H1 (cell line): ENCODE data around the gene NPNT. TPM values are rescaled to one million over a fixed set of nuclear protein-coding genes. Genes with fewer than 3 reads are reported as not detected.

Experiments used
- CTCF ChIA-PET: fragments of 300-600 bp; sonication (Branson Sonifier 250); formaldehyde crosslinking; loops from one replicate; lab custom pipeline; 2021; ENCODE audit not compliant: partially characterized antibody; lab: Charles Lee
- POLR2A ChIA-PET: fragments of 300-600 bp; sonication (Branson Sonifier 250); formaldehyde crosslinking; loops from one replicate; lab custom pipeline; 2021; ENCODE audit warnings: inconsistent platforms; ENCODE audit not compliant: partially characterized antibody; lab: Charles Lee
- DNase-seq, 2 experiments: peaks; one replicate each; pipeline versions ENCODE4 v3.0.0 to v3.0.0-alpha.2; 2010 to 2022; ENCODE audit warnings: low spot score in 2 of 2, low read depth in 1 of 2, mixed read lengths in 1 of 2
- FAIRE-seq: peaks from 2 replicates; lab custom pipeline; 2011; peaks lifted over from hg19 to GRCh38; lab: Jason Lieb, UNC
- H2AFZ ChIP-seq: 2 replicates; pipeline ENCODE4 v1.8.1; 2012; ENCODE audit warnings: low read length, inconsistent platforms
- H2AK5ac ChIP-seq: 2 replicates; pipeline ENCODE4 v1.6.1; 2013; ENCODE audit warnings: low read depth, low read length
- H2BK120ac ChIP-seq: replicated peaks from 2 replicates; pipeline ENCODE3; 2013; ENCODE audit warnings: low read depth, low read length, inconsistent platforms
- H2BK12ac ChIP-seq: 2 replicates; pipeline ENCODE4 v1.6.1; 2013; ENCODE audit warnings: low read depth, low read length
- H2BK15ac ChIP-seq: 2 replicates; pipeline ENCODE4 v1.6.1; 2013; ENCODE audit warnings: low read length
- H2BK20ac ChIP-seq: 2 replicates; pipeline ENCODE4 v1.6.1; 2013; ENCODE audit warnings: low read length
- H2BK5ac ChIP-seq: 2 replicates; pipeline ENCODE4 v1.6.1; 2013; ENCODE audit warnings: low read depth, low read length
- H3K14ac ChIP-seq: 2 replicates; pipeline ENCODE4 v1.6.1; 2013; ENCODE audit warnings: inconsistent platforms; ENCODE audit not compliant: insufficient read length
- H3K18ac ChIP-seq: 2 replicates; pipeline ENCODE4 v1.6.1; 2013; ENCODE audit warnings: low read length; ENCODE audit errors: extremely low read depth
- H3K23ac ChIP-seq: 2 replicates; pipeline ENCODE4 v1.6.1; 2013; ENCODE audit warnings: inconsistent platforms; ENCODE audit not compliant: insufficient read length
- H3K23me2 ChIP-seq: 2 replicates; pipeline ENCODE4 v1.6.1; 2013; ENCODE audit warnings: low read depth, low read length
- H3K27ac ChIP-seq: 2 replicates; pipeline ENCODE4 v1.6.1; 2011; ENCODE audit warnings: low read depth, low read length, inconsistent platforms
- H3K27me3 ChIP-seq, 4 experiments: replicated peaks in 1 of 4; 1 replicate in 1 of 4; 2 replicates in 3 of 4; pipeline versions ENCODE4 v1.6.1 to v1.8.1; 2011 to 2013; ENCODE audit warnings: low read length in 3 of 4, mild to moderate bottlenecking in 3 of 4, inconsistent platforms in 2 of 4, mixed read lengths in 2 of 4, moderate library complexity in 1 of 4; ENCODE audit not compliant: control insufficient read depth in 3 of 4, insufficient read depth in 3 of 4; ENCODE audit errors: extremely low read depth in 1 of 4
- H3K36me3 ChIP-seq, 4 experiments: 2 replicates each; pipeline versions ENCODE4 v1.6.1 to v1.8.1; 2011 to 2013; ENCODE audit warnings: mild to moderate bottlenecking in 4 of 4, low read length in 3 of 4, moderate library complexity in 2 of 4, control low read depth in 1 of 4, inconsistent platforms in 1 of 4; ENCODE audit not compliant: insufficient read depth in 4 of 4, control insufficient read depth in 2 of 4
- H3K4ac ChIP-seq: replicated peaks from 2 replicates; pipeline ENCODE3; 2013; ENCODE audit warnings: low read length, low read depth, mixed read lengths, inconsistent platforms; ENCODE audit not compliant: insufficient read length
- H3K4me1 ChIP-seq, 4 experiments: replicated peaks in 1 of 4; 1 replicate in 1 of 4; 2 replicates in 3 of 4; pipeline versions ENCODE4 v1.6.1 to v1.8.1; 2011 to 2013; ENCODE audit warnings: low read length in 3 of 4, inconsistent platforms in 2 of 4, mixed read lengths in 1 of 4; ENCODE audit not compliant: insufficient read depth in 4 of 4, control insufficient read depth in 3 of 4
- H3K4me2 ChIP-seq, 2 experiments: 2 replicates each; pipeline versions ENCODE4 v1.6.1 to v1.8.1; 2011 to 2013; ENCODE audit warnings: low read depth in 2 of 2, low read length in 2 of 2, control low read depth in 1 of 2, inconsistent platforms in 1 of 2, mild to moderate bottlenecking in 1 of 2; ENCODE audit not compliant: insufficient read depth in 1 of 2
- H3K4me3 ChIP-seq, 4 experiments: fragments of 200-600, 300-600 bp in 1 of 4; sonication (generic), shearing (Covaris generic), sonication (Bioruptor Twin) in 1 of 4; 2 replicates each; pipeline versions ENCODE4 v1.5.1 to v1.8.1; 2011 to 2016; ENCODE audit warnings: low read length in 4 of 4, low read depth in 3 of 4, control low read depth in 2 of 4, inconsistent platforms in 2 of 4, mild to moderate bottlenecking in 2 of 4, mixed read lengths in 1 of 4, moderate library complexity in 1 of 4; ENCODE audit not compliant: insufficient read depth in 2 of 4; ENCODE audit errors: extremely low read depth in 1 of 4
- H3K56ac ChIP-seq: replicated peaks from 2 replicates; pipeline ENCODE3; 2013; ENCODE audit warnings: low read depth, mild to moderate bottlenecking, mixed read lengths, low read length, inconsistent platforms; ENCODE audit not compliant: insufficient read length
- H3K79me1 ChIP-seq: 2 replicates; pipeline ENCODE4 v1.6.1; 2013; ENCODE audit warnings: low read depth, low read length, control low read depth
- H3K79me2 ChIP-seq, 2 experiments: 2 replicates each; pipeline versions ENCODE4 v1.6.1 to v1.8.1; 2012 to 2013; ENCODE audit warnings: low read length in 2 of 2, mild to moderate bottlenecking in 2 of 2, inconsistent platforms in 1 of 2; ENCODE audit not compliant: insufficient read depth in 2 of 2, control insufficient read depth in 1 of 2
- H3K9ac ChIP-seq, 4 experiments: replicated peaks in 1 of 4; 1 replicate in 1 of 4; 2 replicates in 3 of 4; pipeline versions ENCODE4 v1.6.1 to v1.8.1; 2011 to 2013; ENCODE audit warnings: low read depth in 3 of 4, low read length in 3 of 4, control low read depth in 2 of 4, mild to moderate bottlenecking in 2 of 4, moderate library complexity in 2 of 4, inconsistent platforms in 1 of 4; ENCODE audit errors: extremely low read depth in 1 of 4
- H3K9me3 ChIP-seq, 2 experiments: 2 replicates each; pipeline versions ENCODE4 v1.6.1 to v1.8.1; 2012 to 2013; ENCODE audit warnings: mild to moderate bottlenecking in 2 of 2, moderate library complexity in 2 of 2, control low read depth in 1 of 2, inconsistent platforms in 1 of 2, low read depth in 1 of 2, low read length in 1 of 2, mixed read lengths in 1 of 2; ENCODE audit not compliant: insufficient read depth in 2 of 2
- H4K20me1 ChIP-seq, 2 experiments: replicated peaks in 1 of 2; 2 replicates each; pipeline versions ENCODE3 to v1.8.1; 2011 to 2013; ENCODE audit warnings: inconsistent platforms in 2 of 2, low read length in 2 of 2, mild to moderate bottlenecking in 1 of 2; ENCODE audit not compliant: insufficient read depth in 2 of 2, control insufficient read depth in 1 of 2
- H4K5ac ChIP-seq: 2 replicates; pipeline ENCODE4 v1.6.1; 2013; ENCODE audit warnings: low read length, low read depth, mixed read lengths, inconsistent platforms; ENCODE audit not compliant: insufficient read length
- H4K8ac ChIP-seq: 2 replicates; pipeline ENCODE4 v1.8.0; 2013; ENCODE audit warnings: mild to moderate bottlenecking, moderate library complexity, low read length, inconsistent platforms; ENCODE audit not compliant: insufficient read depth; ENCODE audit errors: extremely low read depth
- H4K91ac ChIP-seq: replicated peaks from 2 replicates; pipeline ENCODE3; 2013; ENCODE audit warnings: low read length, mixed read lengths, inconsistent platforms; ENCODE audit not compliant: insufficient read length
- ATF3 ChIP-seq: IDR thresholded peaks from 2 replicates; pipeline ENCODE4 v1.6.1; 2011; ENCODE audit warnings: low read depth, mild to moderate bottlenecking, low read length; ENCODE audit not compliant: insufficient read depth
- CBX5 ChIP-seq: fragments of 300-800, 300-1000 bp; sonication (generic); IDR thresholded peaks from 2 replicates; pipeline ENCODE4 v1.7.1; 2016; ENCODE audit warnings: antibody characterized with exemption, low read length, low read depth
- CHD2 ChIP-seq: IDR thresholded peaks from 2 replicates; pipeline ENCODE4 v1.6.1; 2012; ENCODE audit warnings: low read length, improper control_type of control experiment
- CREB1 ChIP-seq: IDR thresholded peaks from 2 replicates; pipeline ENCODE4 v1.6.1; 2012; ENCODE audit warnings: inconsistent platforms
- GABPA ChIP-seq: IDR thresholded peaks from 2 replicates; pipeline ENCODE4 v1.6.1; 2011; ENCODE audit warnings: mild to moderate bottlenecking, low read length, moderate library complexity, borderline replicate concordance; ENCODE audit not compliant: insufficient read depth
- HDAC2 ChIP-seq, 2 experiments: fragments of 300-600 bp in 1 of 2; sonication (generic) in 1 of 2; IDR thresholded peaks; 2 replicates each; pipeline ENCODE4 v1.6.1; 2011 to 2012; ENCODE audit warnings: low read depth in 2 of 2, low read length in 2 of 2, mild to moderate bottlenecking in 2 of 2, moderate library complexity in 2 of 2, borderline replicate concordance in 1 of 2, inconsistent platforms in 1 of 2
- JUND ChIP-seq: IDR thresholded peaks from 2 replicates; pipeline ENCODE4 v1.6.1; 2011; ENCODE audit warnings: mild to moderate bottlenecking, improper control_type of control experiment, low read length
- KDM5A ChIP-seq: fragments of 200-600 bp; IDR thresholded peaks from 2 replicates; pipeline ENCODE4 v1.7.1; 2012; ENCODE audit warnings: mild to moderate bottlenecking, low read length, inconsistent platforms, mixed read lengths
- RFX5 ChIP-seq: IDR thresholded peaks from 2 replicates; pipeline ENCODE4 v1.6.1; 2011; ENCODE audit warnings: low read depth, low read length, improper control_type of control experiment, borderline replicate concordance
- SAP30 ChIP-seq: fragments of 300-600 bp; sonication (generic); IDR thresholded peaks from 2 replicates; pipeline ENCODE4 v1.7.1; 2012; ENCODE audit warnings: low read length, moderate library complexity, mild to moderate bottlenecking, inconsistent platforms; ENCODE audit not compliant: insufficient read depth, insufficient replicate concordance
- SP2 ChIP-seq: IDR thresholded peaks from 2 replicates; pipeline ENCODE4 v1.6.1; 2012; ENCODE audit warnings: mild to moderate bottlenecking, low read length, inconsistent platforms
- SUZ12 ChIP-seq: fragments of 200-600 bp; sonication (generic); IDR thresholded peaks from 2 replicates; pipeline ENCODE4 v1.6.1; 2012; ENCODE audit warnings: mild to moderate bottlenecking, inconsistent platforms, low read length, moderate library complexity, mixed read lengths
- USF2 ChIP-seq: IDR thresholded peaks from 2 replicates; pipeline ENCODE4 v1.6.1; 2011; ENCODE audit warnings: low read length, improper control_type of control experiment
- WGBS, 2 experiments: shearing (Covaris generic) in 1 of 2; methylation state at CpG; one replicate each; pipeline versions ENCODE4 v1.1.6 to v1.1.7; 2013 to 2015; ENCODE audit warnings: low lambda C conversion rate in 2 of 2, mixed read lengths in 2 of 2, inconsistent platforms in 1 of 2, low coverage in 1 of 2, missing lambda C conversion rate in 1 of 2; ENCODE audit not compliant: insufficient replicate concordance in 2 of 2, insufficient coverage in 1 of 2, insufficient read length in 1 of 2; ENCODE audit errors: extremely low coverage in 1 of 2, missing lambda C conversion rate in 1 of 2; 5-methylcytosine and 5-hydroxymethylcytosine counted together
- polyA plus RNA-seq, 7 experiments: library from polyadenylated mRNA; depleted of rRNA in 3 of 7; stranded (reverse) in 5 of 7; unstranded in 2 of 7; fragments of >200 nt in 5 of 7; fragments of 200-250 nt in 2 of 7; gene quantifications; 1 replicate in 5 of 7; 2 replicates in 1 of 7; 4 replicates in 1 of 7; pipeline versions ENCODE4 v1.2.1 to v1.2.3, GENCODE V29; 2011 to 2013; ENCODE audit warnings: missing spikeins in 2 of 7, mixed read lengths in 2 of 7
- total RNA-seq: library from RNA; stranded (reverse); fragmentation: NEBNext Ultra II Directional; extraction: Animal tissue kit (Norgen Biotek cat#: 25700); gene quantifications from 2 replicates; pipeline ENCODE4 v1.2.1, GENCODE V29; 2021

The NPNT gene
- total and polyA plus RNA-seq, 2 of the 8 experiments (the other 6 are each of a cell fraction or from before 2014, with no cell fraction given), result 0.24 to 0.97 TPM

- H2BK15ac ChIP-seq, result 0 out of 2 replicates have a peak overlapping the region, but pooled peaks have one; percentile 33
- WGBS, 2 experiments, result 87% methylated on average over 4 of the region's 4 CpGs; no CpG with 5 or more reads in 1 of the 2 experiments
- ChIA-PET POLR2A (no interaction called here), CTCF (no interaction called here)
- no peaks in the 10 kb centered on the region for H3K27me3 ChIP-seq
- no peaks in the 10 kb centered on the region for H4K20me1 ChIP-seq
- H2BK12ac ChIP-seq, result no peak overlapping the region
- no peak overlapping the region for H2BK20ac ChIP-seq
- no peaks in the 10 kb centered on the region for H3K9me3 ChIP-seq
- H3K4me3 ChIP-seq, result no peak overlapping the region
- H3K4me1 ChIP-seq, result peaks cover 0 to 5% (median 0%) of the 10 kb centered on the region in 4 experiments; a peak in 1 of 7 replicates
- H2AK5ac ChIP-seq, result no peak overlapping the region
- H3K27ac ChIP-seq, result no peak overlapping the region
- no peaks in the 10 kb centered on the region for H3K79me1 ChIP-seq
- no peak overlapping the region for H3K18ac ChIP-seq
- H2AFZ ChIP-seq, result no peak overlapping the region
- no peak overlapping the region for H3K4me2 ChIP-seq
- no peak overlapping the region for H4K8ac ChIP-seq
- H2BK120ac ChIP-seq, result no peak overlapping the region
- H3K56ac ChIP-seq, result no peak overlapping the region
- no peak overlapping the region for H4K91ac ChIP-seq
- H3K36me3 ChIP-seq, result no peaks in the 10 kb centered on the region
- H3K14ac ChIP-seq, result no peak overlapping the region
- FAIRE-seq, result no peak
- H3K23ac ChIP-seq, result no peak overlapping the region
- no peak overlapping the region for H3K9ac ChIP-seq
- H2BK5ac ChIP-seq, result no peak overlapping the region
- no peaks in the 10 kb centered on the region for H3K79me2 ChIP-seq
- no peak overlapping the region for H4K5ac ChIP-seq
- H3K23me2 ChIP-seq, result no peaks in the 10 kb centered on the region; the same call in 1 of the 2 replicates
- H3K4ac ChIP-seq, result no peak overlapping the region
- DNase-seq, result no peak
- TF ChIP-seq SP2 (no peak), RFX5 (no peak), SAP30 (no peak), USF2 (no peak), ATF3 (no peak), CBX5 (no peak), KDM5A (no peak), JUND (no peak), SUZ12 (no peak), CREB1 (no peak), GABPA (no peak), CHD2 (no peak), HDAC2 (IDR thresholded peaks at IDR 0.05; ENCODE audit: borderline replicate concordance in 1 of 2, low read depth in 2 of 2, low read length in 2 of 2) (no peak)
Observed at GRCh38 chr4:105957680-105958079, 62.4 kb downstream of the NPNT start.
